ENCODE results near the gene GTF2A1L. TPM values are rescaled to one million over a fixed set of nuclear protein-coding genes. Genes with fewer than 3 reads are reported as not detected.
"Not testable (repeated sequence)": the region's sequence is repeated elsewhere in the genome, so short reads cannot be mapped to it uniquely, and the experiment has no call there.

The GTF2A1L gene
- total RNA-seq, 1 donor from 2014 or later, result not detected

DNA sequence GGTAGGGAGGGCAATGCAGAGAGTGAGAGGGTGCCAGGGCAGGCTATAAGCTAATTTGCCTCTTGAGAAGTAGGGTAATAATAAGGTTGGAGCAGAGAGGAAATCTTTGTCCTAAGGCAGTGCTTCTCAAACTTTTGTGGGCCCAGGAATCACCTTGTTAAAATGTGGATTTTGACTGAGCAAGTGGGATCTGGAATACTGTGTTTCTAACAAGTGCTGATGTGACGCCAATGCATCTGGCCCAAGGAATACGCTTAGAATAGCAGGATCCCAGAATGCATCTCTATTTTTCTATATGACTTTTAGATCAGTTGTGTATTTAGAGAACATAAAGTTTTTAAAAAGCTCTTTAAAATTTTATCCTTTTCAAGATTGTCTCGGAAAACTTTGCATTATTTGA is 29.7 kb upstream of the GTF2A1L start:
- no peaks in the 10 kb centered on the region for H3K9me3 Mint-ChIP-seq (ENCODE audit: low read depth)

GRCh38 chr2:48588745-48589144 is 28.9 kb upstream of the GTF2A1L start:
- Mint-ChIP-seq H3K4me1 (ENCODE audit: low read depth) (peaks cover 2% of the 10 kb centered on the region), H3K9me3 (ENCODE audit: low read depth) (no peaks in the 10 kb centered on the region), H3K27me3 (ENCODE audit: low read depth) (no peaks in the 10 kb centered on the region), H3K4me3 (ENCODE audit: unreplicated experiment) (no peak overlapping the region), H3K36me3 (ENCODE audit: low read depth) (peaks cover 1% of the 10 kb centered on the region), H3K27ac (ENCODE audit: unreplicated experiment) (no peak overlapping the region)
- DNase-seq (ENCODE audit: low spot score), result no peak
- TF ChIP-seq, protein P1, sequence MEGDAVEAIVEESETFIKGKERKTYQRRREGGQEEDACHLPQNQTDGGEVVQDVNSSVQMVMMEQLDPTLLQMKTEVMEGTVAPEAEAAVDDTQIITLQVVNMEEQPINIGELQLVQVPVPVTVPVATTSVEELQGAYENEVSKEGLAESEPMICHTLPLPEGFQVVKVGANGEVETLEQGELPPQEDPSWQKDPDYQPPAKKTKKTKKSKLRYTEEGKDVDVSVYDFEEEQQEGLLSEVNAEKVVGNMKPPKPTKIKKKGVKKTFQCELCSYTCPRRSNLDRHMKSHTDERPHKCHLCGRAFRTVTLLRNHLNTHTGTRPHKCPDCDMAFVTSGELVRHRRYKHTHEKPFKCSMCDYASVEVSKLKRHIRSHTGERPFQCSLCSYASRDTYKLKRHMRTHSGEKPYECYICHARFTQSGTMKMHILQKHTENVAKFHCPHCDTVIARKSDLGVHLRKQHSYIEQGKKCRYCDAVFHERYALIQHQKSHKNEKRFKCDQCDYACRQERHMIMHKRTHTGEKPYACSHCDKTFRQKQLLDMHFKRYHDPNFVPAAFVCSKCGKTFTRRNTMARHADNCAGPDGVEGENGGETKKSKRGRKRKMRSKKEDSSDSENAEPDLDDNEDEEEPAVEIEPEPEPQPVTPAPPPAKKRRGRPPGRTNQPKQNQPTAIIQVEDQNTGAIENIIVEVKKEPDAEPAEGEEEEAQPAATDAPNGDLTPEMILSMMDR (IDR thresholded peaks at IDR 0.05), result no peak

More for the DNA sequence above, 29.7 kb upstream of the GTF2A1L start:
- DNase-seq (ENCODE audit: low spot score), result no peak
- H3K4me1 Mint-ChIP-seq (ENCODE audit: low read depth), result peaks cover 2% of the 10 kb centered on the region
- no peak overlapping the region for H3K27ac Mint-ChIP-seq (ENCODE audit: unreplicated experiment)
- TF ChIP-seq, protein P1 (IDR thresholded peaks at IDR 0.05), result no peak
- no peak overlapping the region for H3K4me3 Mint-ChIP-seq (ENCODE audit: unreplicated experiment)
- no peaks in the 10 kb centered on the region for H3K27me3 Mint-ChIP-seq (ENCODE audit: low read depth)
- peaks cover 1% of the 10 kb centered on the region for H3K36me3 Mint-ChIP-seq (ENCODE audit: low read depth)

DNA sequence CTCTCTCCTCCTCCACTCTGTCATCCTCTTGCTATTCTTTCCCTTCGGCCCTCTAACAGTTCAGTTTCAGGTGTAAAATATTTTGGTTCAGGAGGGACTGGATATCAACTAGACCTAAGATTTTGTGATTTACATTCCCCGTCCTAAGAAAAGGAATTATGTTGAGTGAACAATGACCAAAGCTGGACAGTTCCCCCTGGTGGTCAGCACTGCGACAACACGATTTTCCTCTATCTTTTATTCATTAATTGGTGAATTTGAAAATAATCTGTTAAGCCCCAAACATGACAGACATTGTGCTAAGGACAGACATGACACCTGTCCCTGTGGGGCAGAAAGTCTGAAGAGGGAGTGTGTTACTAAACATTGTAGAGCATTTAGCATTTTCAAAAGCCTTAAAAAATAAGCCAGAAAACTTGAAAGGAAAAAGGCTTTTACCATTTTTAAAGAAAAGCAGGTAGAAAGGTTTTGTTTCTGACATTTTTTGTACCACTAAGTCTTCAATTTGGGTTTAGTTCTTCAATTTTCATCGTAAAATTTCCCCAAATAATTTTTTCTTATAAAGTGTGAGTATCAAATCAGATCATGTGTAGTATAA is 28.4 kb upstream of the GTF2A1L start:
- DNase-seq (ENCODE audit: low spot score), result no peak
- Mint-ChIP-seq H3K27ac (ENCODE audit: unreplicated experiment) (no peak overlapping the region), H3K9me3 (ENCODE audit: low read depth) (no peaks in the 10 kb centered on the region), H3K4me1 (ENCODE audit: low read depth) (peaks cover 2% of the 10 kb centered on the region), H3K27me3 (ENCODE audit: low read depth) (no peaks in the 10 kb centered on the region), H3K36me3 (ENCODE audit: low read depth) (peaks cover 1% of the 10 kb centered on the region), H3K4me3 (ENCODE audit: unreplicated experiment) (no peak overlapping the region)
- TF ChIP-seq, protein P1 (IDR thresholded peaks at IDR 0.05), result peak; percentile 93

- Mint-ChIP-seq H3K27ac (ENCODE audit: unreplicated experiment) (no peak overlapping the region), H3K4me3 (ENCODE audit: unreplicated experiment) (no peak overlapping the region)
Observed at GRCh38 chr2:48590017-48590416, 27.6 kb upstream of the GTF2A1L start.

GRCh38 chr2:48592067-48592466 is 25.6 kb upstream of the GTF2A1L start:
- H3K27me3 Mint-ChIP-seq (ENCODE audit: low read depth), result no peaks in the 10 kb centered on the region
- H3K36me3 Mint-ChIP-seq (ENCODE audit: low read depth), result peaks cover 1% of the 10 kb centered on the region
- no peaks in the 10 kb centered on the region for H3K9me3 Mint-ChIP-seq (ENCODE audit: low read depth)
- H3K4me1 Mint-ChIP-seq (ENCODE audit: low read depth), result peaks cover 2% of the 10 kb centered on the region
- DNase-seq (ENCODE audit: low spot score), result no peak
- no peak overlapping the region for H3K4me3 Mint-ChIP-seq (ENCODE audit: unreplicated experiment)
- no peak overlapping the region for H3K27ac Mint-ChIP-seq (ENCODE audit: unreplicated experiment)
- TF ChIP-seq, protein P1 (IDR thresholded peaks at IDR 0.05), result no peak

More at GRCh38 chr2:48590017-48590416, 27.6 kb upstream of the GTF2A1L start:
- no peaks in the 10 kb centered on the region for H3K9me3 Mint-ChIP-seq (ENCODE audit: low read depth)
- H3K4me1 Mint-ChIP-seq (ENCODE audit: low read depth), result peaks cover 2% of the 10 kb centered on the region
- peaks cover 1% of the 10 kb centered on the region for H3K36me3 Mint-ChIP-seq (ENCODE audit: low read depth)
- no peaks in the 10 kb centered on the region for H3K27me3 Mint-ChIP-seq (ENCODE audit: low read depth)
- DNase-seq (ENCODE audit: low spot score), result no peak
- TF ChIP-seq, protein P1 (IDR thresholded peaks at IDR 0.05), result no peak

DNA sequence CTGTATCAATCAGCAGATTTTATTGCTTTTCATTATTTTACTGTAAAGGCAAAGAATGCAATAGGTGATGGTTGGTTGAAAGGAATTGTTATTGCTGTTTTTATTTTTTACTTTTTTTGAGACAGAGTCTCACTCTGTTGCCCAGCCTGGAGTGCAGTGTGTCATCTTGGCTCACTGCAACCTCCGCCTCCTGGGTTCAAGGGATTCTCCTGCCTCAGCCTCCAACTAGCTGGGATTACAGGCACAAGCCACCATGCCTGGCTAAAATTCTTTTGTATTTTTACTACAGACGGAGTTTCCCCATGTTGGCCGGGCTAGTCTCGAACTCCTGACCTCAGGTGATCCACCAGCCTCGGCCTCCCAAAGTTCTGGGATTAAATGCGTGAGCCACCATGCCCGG is 20.9 kb upstream of the GTF2A1L start:
- H3K27ac Mint-ChIP-seq (ENCODE audit: unreplicated experiment); H3K4me1 Mint-ChIP-seq (ENCODE audit: low read depth); DNase-seq (ENCODE audit: low spot score); H3K9me3 Mint-ChIP-seq (ENCODE audit: low read depth); H3K4me3 Mint-ChIP-seq (ENCODE audit: unreplicated experiment); H3K36me3 Mint-ChIP-seq (ENCODE audit: low read depth); H3K27me3 Mint-ChIP-seq (ENCODE audit: low read depth): not testable (repeated sequence)
